OCI-LY7 (cell line): Measurements from ENCODE around the gene MARCHF5. TPM values are rescaled to one million over a fixed set of nuclear protein-coding genes. Genes with fewer than 3 reads are reported as not detected.

ENCODE experiments used
- BruUV-seq: library from RNA; stranded (reverse); fragments of 400-500 nt; replicated peaks from 2 replicates; lab custom pipeline; 2021; lab: Mats Ljungman, UMichigan
- CTCF ChIA-PET: fragments of 300-600 bp; sonication (Branson Sonifier 250); formaldehyde crosslinking; loops from one replicate; lab custom pipeline; 2022; ENCODE audit warnings: antibody characterized with exemption; ENCODE audit not compliant: unreplicated experiment; lab: Charles Lee
- POLR2A ChIA-PET: fragments of 300-600 bp; sonication (Branson Sonifier 250); formaldehyde crosslinking; loops from one replicate; lab custom pipeline; 2022; ENCODE audit warnings: antibody characterized with exemption; lab: Charles Lee
- DNase-seq: peaks from one replicate; pipeline ENCODE4 v3.0.0-alpha.2; 2015; ENCODE audit warnings: low spot score
- H2AFZ ChIP-seq: fragments of 200-600 bp; sonication (generic), shearing (Covaris generic); 2 replicates; pipeline ENCODE4 v1.6.1; 2014; ENCODE audit warnings: mild to moderate bottlenecking, antibody characterized with exemption, low read length, moderate library complexity
- H3K27ac ChIP-seq: fragments of 200-600 bp; sonication (generic); 2 replicates; pipeline ENCODE4 v1.5.1; 2014; ENCODE audit warnings: mixed run types, low read depth, mild to moderate bottlenecking, moderate library complexity, low read length, inconsistent platforms; ENCODE audit not compliant: poor library complexity, severe bottlenecking
- H3K36me3 ChIP-seq: fragments of 200-600 bp; sonication (generic); 2 replicates; pipeline ENCODE4 v1.6.1; 2014; ENCODE audit warnings: mild to moderate bottlenecking, antibody characterized with exemption, low read length, moderate library complexity, mixed read lengths; ENCODE audit not compliant: insufficient read depth
- H3K4me1 ChIP-seq: fragments of 200-600 bp; sonication (generic); 2 replicates; pipeline ENCODE4 v1.5.1; 2014; ENCODE audit warnings: mild to moderate bottlenecking, low read length; ENCODE audit not compliant: insufficient read depth, poor library complexity, severe bottlenecking
- H3K4me2 ChIP-seq: fragments of 200-600 bp; sonication (generic); 2 replicates; pipeline ENCODE4 v1.6.1; 2014; ENCODE audit warnings: mild to moderate bottlenecking, low read length
- H3K4me3 ChIP-seq: fragments of 200-600 bp; sonication (generic); 2 replicates; pipeline ENCODE4 v1.5.1; 2014; ENCODE audit warnings: mild to moderate bottlenecking, low read depth, low read length; ENCODE audit not compliant: poor library complexity, severe bottlenecking
- H3K79me2 ChIP-seq: fragments of 200-600 bp; sonication (generic); 2 replicates; pipeline ENCODE4 v1.6.1; 2016; ENCODE audit warnings: low read depth, mild to moderate bottlenecking, low read length, moderate library complexity, mixed read lengths; ENCODE audit not compliant: insufficient read depth
- H3K9me2 ChIP-seq: fragments of 200-600 bp; sonication (generic); 2 replicates; pipeline ENCODE4 v1.6.1; 2016; ENCODE audit warnings: mild to moderate bottlenecking, low read length, mixed read lengths; ENCODE audit not compliant: insufficient read depth
- H3K9me3 ChIP-seq: fragments of 200-600 bp; sonication (generic); 2 replicates; pipeline ENCODE4 v1.6.1; 2014; ENCODE audit warnings: mild to moderate bottlenecking, mixed run types, low read length, mixed read lengths
- H4K20me1 ChIP-seq: fragments of 200-600 bp; sonication (generic); 2 replicates; pipeline ENCODE4 v1.6.1; 2014; ENCODE audit warnings: mild to moderate bottlenecking, antibody characterized with exemption, low read length, moderate library complexity, mixed read lengths; ENCODE audit not compliant: insufficient read depth
- EZH2phosphoT487 ChIP-seq: fragments of 200-600 bp; sonication (generic); IDR thresholded peaks from 2 replicates; pipeline ENCODE4 v1.6.1; 2018; ENCODE audit warnings: low read depth, borderline replicate concordance, mild to moderate bottlenecking, mixed run types, antibody characterized with exemption, low read length, moderate library complexity, mixed read lengths
- intact Hi-C: fragments of 100-400 bp; cut with micrococcal nuclease; formaldehyde crosslinking; loops from one replicate; pipeline ENCODE4 v1.10.0; 2022; ENCODE audit not compliant: unreplicated experiment
- total RNA-seq, 2 experiments: library from RNA; depleted of rRNA in 1 of 2; stranded (reverse); fragments of >200 nt in 1 of 2; shearing (Covaris generic) in 1 of 2; gene quantifications; 2 replicates each; pipeline ENCODE4 v1.2.3, GENCODE V29; 2014 to 2022
- TF ChIP-seq, protein P1 (sequence below): fragments of 200-600 bp; sonication (generic); conservative IDR thresholded peaks from 2 replicates; pipeline ENCODE4 v1.5.1; 2014; ENCODE audit warnings: mild to moderate bottlenecking, antibody characterized with exemption, low read length, moderate library complexity, mixed read lengths

Gene MARCHF5
- total RNA-seq, 2 experiments from 2014 or later = 5.9 to 31.7 TPM

GRCh38 chr10:92382631-92383030 lies 91.7 kb downstream of the MARCHF5 start:
- Histone ChIP-seq H4K20me1 (no peaks in the 10 kb centered on the region), H3K4me1 (no peaks in the 10 kb centered on the region), H3K79me2 (no peaks in the 10 kb centered on the region), H3K27ac (no peak overlapping the region), H3K9me3 (no peaks in the 10 kb centered on the region), H2AFZ (no peak overlapping the region), H3K9me2 (no peaks in the 10 kb centered on the region), H3K36me3 (no peaks in the 10 kb centered on the region), H3K4me2 (no peak overlapping the region), H3K4me3 (no peak overlapping the region)
- TF ChIP-seq EZH2phosphoT487 = no peak
- TF ChIP-seq, protein P1, sequence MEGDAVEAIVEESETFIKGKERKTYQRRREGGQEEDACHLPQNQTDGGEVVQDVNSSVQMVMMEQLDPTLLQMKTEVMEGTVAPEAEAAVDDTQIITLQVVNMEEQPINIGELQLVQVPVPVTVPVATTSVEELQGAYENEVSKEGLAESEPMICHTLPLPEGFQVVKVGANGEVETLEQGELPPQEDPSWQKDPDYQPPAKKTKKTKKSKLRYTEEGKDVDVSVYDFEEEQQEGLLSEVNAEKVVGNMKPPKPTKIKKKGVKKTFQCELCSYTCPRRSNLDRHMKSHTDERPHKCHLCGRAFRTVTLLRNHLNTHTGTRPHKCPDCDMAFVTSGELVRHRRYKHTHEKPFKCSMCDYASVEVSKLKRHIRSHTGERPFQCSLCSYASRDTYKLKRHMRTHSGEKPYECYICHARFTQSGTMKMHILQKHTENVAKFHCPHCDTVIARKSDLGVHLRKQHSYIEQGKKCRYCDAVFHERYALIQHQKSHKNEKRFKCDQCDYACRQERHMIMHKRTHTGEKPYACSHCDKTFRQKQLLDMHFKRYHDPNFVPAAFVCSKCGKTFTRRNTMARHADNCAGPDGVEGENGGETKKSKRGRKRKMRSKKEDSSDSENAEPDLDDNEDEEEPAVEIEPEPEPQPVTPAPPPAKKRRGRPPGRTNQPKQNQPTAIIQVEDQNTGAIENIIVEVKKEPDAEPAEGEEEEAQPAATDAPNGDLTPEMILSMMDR = no peak
- intact Hi-C loops = no loop called here
- BruUV-seq = no TSS peak
- ChIA-PET POLR2A (no interaction called here), CTCF (no interaction called here)
- DNase-seq = no peak

GRCh38 chr10:92384741-92385140 lies 93.8 kb downstream of the MARCHF5 start:
- DNase-seq = no peak
- no peak overlapping the region for H2AFZ ChIP-seq
- H3K4me1 ChIP-seq = no peaks in the 10 kb centered on the region
- H4K20me1 ChIP-seq = no peaks in the 10 kb centered on the region
- TF ChIP-seq, protein P1 = no peak
- no peak for TF ChIP-seq EZH2phosphoT487
- intact Hi-C loops = no loop called here
- H3K4me3 ChIP-seq = no peak overlapping the region
- H3K9me3 ChIP-seq = no peaks in the 10 kb centered on the region
- BruUV-seq = no TSS peak
- H3K79me2 ChIP-seq = no peaks in the 10 kb centered on the region
- no peaks in the 10 kb centered on the region for H3K9me2 ChIP-seq
- ChIA-PET CTCF (no interaction called here), POLR2A (no interaction called here)
- no peak overlapping the region for H3K4me2 ChIP-seq
- H3K36me3 ChIP-seq = no peaks in the 10 kb centered on the region
- H3K27ac ChIP-seq = no peak overlapping the region

DNA sequence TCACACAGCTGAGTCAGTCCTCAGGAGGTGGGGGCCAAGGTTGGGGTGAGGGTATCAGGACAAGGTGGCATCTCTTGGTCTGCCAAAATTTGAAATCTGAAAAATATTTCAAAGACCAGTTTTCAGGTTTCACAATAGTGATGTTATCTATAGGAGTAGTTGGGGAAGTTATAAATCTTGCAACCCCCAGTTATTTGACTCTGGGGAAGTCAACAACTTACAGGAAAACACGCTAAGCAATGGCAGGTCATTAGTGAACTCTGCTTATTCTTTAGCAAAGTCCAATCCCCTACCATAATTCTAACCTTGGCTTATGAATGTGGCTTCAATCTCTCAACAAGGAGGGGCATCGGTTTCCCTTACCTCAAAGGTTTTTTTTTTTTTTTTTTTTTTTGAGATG lies 94.9 kb downstream of the MARCHF5 start:
- Histone ChIP-seq H3K27ac (no peak overlapping the region), H3K4me1 (no peaks in the 10 kb centered on the region), H4K20me1 (no peaks in the 10 kb centered on the region), H2AFZ (no peak overlapping the region), H3K4me2 (no peak overlapping the region), H3K36me3 (no peaks in the 10 kb centered on the region), H3K9me3 (no peaks in the 10 kb centered on the region), H3K79me2 (no peaks in the 10 kb centered on the region), H3K9me2 (no peaks in the 10 kb centered on the region), H3K4me3 (no peak overlapping the region)
- BruUV-seq = no TSS peak
- ChIA-PET POLR2A (interaction anchor here (0.6 kb wide), 1 partner anchor 885 kb away, joined by 3 read pairs; no protein-coding TSS in a partner anchor), CTCF (no interaction called here)
- intact Hi-C loops = no loop called here
- DNase-seq = no peak
- no peak for TF ChIP-seq EZH2phosphoT487
- TF ChIP-seq, protein P1 = no peak
